GM18502 (cell line): Measurements from ENCODE around the gene OVOL3.
"Not testable (repeated sequence)": the region's sequence is repeated elsewhere in the genome, so short reads cannot be mapped to it uniquely, and the experiment has no call there.

Experiments used
- ATAC-seq: cut with Tn5 transposase; IDR thresholded peaks from one replicate; pipeline ENCODE4 v1.9.1; 2021; ENCODE audit warnings: mild to moderate bottlenecking; ENCODE audit not compliant: unreplicated experiment, poor library complexity

OVOL3 gene

GRCh38 chr19:36110487-36111199, at the start of gene OVOL3:
TSS of gene OVOL3 (plus strand) at chr19:36111143. CDS start at chr19:36111203, 60 bp downstream.
- no peak for ATAC-seq

GRCh38 chr19:36061367-36061766, 49.6 kb upstream of the OVOL3 start:
- ATAC-seq, result no peak

GRCh38 chr19:36064826-36065225, 46.1 kb upstream of the OVOL3 start:
- ATAC-seq, result no peak

GRCh38 chr19:36067681-36068080, 43.3 kb upstream of the OVOL3 start:
- no peak for ATAC-seq

- ATAC-seq, result not testable (repeated sequence)
Observed at GRCh38 chr19:36068810-36069499, 42.0 kb upstream of the OVOL3 start.

GRCh38 chr19:36072081-36072480, 38.9 kb upstream of the OVOL3 start:
- ATAC-seq, result no peak

DNA sequence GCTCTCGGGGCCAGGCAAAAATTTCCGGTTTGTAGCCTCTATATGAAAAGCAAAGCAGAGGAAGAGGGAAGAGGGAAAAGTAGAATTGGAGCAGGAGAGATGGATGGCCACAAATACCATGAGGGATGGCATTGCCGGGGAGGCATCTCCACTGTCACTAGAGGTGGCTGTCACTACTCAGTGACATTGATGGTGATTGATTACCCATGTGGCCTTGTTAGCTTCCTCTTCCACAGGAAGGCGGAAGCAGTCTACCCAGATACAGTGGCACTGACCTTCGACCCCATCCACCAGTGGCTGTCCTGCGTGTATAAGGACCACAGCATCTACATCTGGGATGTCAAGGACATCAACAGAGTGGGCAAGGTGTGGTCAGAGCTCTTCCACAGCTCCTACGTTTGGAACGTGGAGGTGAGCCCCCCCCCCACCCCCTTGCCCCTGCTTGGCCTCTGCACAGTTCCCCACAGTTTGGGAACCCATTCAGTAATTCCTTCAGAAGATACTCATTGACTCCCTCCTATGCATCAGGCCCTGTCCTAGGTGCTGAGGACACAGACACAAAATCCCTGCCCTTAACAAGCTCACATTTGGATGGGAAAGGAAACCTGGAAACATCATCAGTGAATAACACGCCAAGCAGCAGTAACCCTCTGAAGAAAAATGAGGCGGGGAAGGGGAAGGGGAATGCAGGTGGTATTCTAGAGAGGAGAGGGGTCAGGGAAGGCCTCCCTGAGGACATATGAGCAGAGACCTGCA, 37.6 kb upstream of the OVOL3 start:
- ATAC-seq, result no peak

- ATAC-seq, result no peak
Observed at GRCh38 chr19:36079389-36079945, 31.5 kb upstream of the OVOL3 start.

DNA sequence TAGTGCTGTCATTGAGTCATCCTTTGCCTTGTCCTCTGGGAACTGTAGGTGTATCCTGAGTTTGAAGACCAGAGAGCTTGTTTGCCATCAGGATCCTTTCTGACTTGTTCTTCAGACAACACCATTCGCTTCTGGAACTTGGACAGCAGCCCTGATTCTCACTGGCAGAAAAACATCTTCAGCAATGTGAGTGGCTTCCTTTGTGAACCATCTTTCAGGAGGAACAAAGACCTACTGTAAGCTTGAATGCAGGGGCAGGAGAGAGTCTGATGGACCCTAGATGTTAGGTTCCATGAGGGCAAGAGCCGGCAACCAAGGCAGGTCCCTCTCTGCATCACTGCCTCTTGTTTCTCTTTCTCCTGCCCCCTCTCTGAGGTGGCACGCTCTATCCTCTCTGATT, 29.6 kb upstream of the OVOL3 start:
- ATAC-seq, result no peak

GRCh38 chr19:36081894-36082293, 29.0 kb upstream of the OVOL3 start:
- ATAC-seq, result no peak

GRCh38 chr19:36082916-36083315, 28.0 kb upstream of the OVOL3 start:
- ATAC-seq, result no peak

- ATAC-seq, result no peak
Observed at GRCh38 chr19:36084231-36085009, 26.5 kb upstream of the OVOL3 start.

DNA sequence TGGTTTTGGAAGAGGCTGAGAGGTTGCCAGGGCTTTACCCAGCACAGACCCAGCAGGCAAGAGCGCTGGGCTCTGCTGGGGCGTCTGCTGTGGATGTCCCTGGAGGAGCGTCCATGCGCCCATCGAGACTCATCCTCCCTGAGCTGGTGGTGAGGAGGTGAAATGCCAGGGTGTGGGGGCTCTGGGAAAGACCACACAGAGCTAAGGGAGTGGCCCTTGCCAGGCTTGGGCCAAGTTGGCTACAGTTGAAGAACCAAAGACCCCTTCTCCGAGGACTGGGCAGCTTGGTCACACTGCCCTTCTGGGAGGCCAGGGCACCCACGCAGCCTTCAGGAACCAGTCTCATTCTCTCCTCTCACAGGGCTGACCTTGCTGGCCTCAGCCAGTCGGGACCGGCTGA, 24.6 kb upstream of the OVOL3 start:
- no peak for ATAC-seq

DNA sequence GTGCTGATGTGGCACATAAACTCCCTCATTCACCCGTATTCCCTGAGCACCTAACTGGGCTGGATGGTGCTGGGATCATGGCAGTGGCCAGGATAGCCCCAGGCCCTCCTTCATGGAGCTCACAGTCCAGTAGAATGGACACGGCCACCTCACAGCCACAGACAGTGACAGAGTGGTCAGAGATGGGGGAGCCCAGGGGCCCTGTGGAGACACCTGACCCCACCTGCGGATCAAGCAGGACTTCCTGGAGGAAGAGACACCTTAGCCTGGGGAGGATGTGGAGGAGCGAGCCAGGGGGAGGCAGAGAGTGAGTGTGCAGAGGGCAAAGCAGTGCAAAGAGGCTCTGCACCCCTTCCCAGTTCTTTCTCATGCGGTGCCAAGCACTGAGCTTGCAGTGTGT, 21.1 kb upstream of the OVOL3 start:
- no peak for ATAC-seq

DNA sequence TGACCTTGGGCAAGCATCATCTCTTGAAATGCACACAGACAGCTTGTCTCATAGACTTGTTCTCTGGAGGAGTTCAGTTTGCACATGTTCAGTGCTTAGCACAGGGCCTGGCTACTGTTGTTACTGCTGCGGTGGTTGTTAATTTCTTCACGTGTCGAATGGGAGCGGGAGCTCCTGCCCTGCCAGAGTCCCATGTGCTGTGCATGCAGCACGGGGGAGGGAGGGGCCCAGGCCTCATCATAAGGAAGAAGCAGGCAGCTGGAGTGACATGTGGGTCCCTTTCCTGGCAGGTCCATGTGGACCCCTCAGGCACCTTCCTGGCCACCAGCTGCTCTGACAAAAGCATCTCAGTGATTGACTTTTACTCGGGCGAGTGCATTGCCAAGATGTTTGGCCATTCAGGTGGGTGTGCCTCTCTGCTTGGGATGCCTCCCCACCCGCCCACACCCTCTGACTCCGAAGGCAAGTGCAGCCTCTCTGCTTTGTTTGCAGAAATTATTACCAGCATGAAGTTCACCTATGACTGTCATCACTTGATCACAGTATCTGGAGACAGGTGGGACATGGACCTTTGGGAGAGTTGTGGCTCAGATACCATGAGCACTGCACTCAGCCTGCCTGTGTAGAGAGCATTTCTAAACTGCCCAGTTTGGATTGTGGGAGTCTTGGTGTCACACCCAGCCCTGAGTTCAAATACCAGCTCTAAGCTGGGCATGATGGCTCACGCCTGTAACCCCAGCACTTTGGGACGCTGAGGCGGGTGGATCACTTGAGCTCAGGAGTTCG, 19.8 kb upstream of the OVOL3 start:
- ATAC-seq, result no peak

DNA sequence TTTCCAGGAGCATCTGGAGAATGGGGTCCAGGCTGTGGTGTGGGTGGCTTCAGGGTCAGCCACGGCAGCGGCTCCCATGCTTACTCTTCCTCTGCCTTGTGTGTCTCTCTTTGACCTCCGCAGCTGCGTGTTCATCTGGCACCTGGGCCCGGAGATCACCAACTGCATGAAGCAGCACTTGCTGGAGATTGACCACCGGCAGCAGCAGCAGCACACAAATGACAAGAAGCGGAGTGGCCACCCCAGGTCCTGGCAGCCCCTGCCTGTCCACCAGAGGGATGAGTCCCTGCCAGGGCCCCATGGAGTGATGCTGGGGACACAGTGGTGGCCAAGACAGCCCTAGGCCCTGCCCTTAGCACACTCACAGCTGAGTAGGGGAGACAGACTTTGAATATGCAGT, 18.4 kb upstream of the OVOL3 start:
- ATAC-seq, result no peak

GRCh38 chr19:36093146-36093662, 17.7 kb upstream of the OVOL3 start:
- no peak for ATAC-seq

- ATAC-seq, result no peak
Observed at GRCh38 chr19:36093687-36094086, 17.3 kb upstream of the OVOL3 start.

DNA sequence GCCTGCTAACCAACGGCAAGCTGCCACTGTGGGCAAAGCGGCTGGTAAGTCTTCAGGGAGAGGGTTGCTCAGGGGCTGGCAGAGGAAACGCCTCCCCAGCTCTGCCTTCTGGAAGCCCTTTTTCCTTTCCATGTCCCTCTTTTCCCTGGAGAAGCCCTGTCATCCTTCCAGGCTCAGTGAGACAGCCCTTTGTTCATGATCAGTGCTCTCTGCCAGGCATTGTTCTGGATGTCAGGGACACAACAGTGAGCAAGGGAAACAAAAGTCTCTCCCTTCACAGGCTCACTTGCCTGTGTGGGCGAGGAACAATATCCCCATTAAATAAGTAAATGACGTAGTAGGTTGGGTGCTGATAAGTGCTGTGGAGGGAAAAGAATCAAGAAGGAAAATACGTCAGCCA, 13.9 kb upstream of the OVOL3 start:
- no peak for ATAC-seq
